ENCODE measurements around the gene PTH1R. TPM values are rescaled to one million over a fixed set of nuclear protein-coding genes. Genes with fewer than 3 reads are reported as not detected.
A peak's percentile ranks its signal among the peaks of the same experiment; 100 is the strongest.

PTH1R gene
- polyA plus RNA-seq, 2 of the 4 experiments (the other 2 are of a cell fraction): 0.45 to 0.53 TPM

DNA sequence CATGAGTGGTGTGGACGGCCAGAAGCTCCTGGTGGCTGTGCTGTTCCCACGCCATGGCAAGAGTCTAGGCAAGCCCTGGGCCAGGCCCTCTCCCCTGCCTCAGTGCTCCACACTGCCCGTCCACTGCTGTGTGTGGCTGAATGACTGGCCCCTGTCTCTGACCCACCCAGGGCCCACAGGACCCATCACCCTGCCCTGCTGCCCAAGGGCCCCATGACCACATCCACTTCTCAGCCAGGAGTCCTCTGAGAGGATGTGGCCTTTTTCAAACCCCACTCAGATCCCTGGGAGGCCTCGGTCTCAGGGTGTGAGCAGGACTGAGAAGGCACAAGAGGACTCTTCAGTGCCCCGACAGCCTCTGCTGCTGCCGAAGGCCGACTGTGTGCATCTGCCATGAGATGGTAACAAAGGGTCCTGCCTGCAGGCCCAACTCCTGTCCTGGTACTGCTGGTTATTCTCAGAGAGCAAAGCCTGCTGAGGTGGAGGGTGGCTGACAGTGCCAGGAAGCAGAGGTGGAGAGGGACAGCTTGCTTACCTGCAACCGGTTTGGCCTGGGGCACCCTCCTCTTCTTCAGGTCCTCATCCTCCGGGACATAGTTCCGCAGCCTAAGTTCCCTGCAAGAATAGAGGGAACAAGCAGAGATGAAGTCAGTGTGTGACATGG is 47.5 kb downstream of the PTH1R start:
- Histone ChIP-seq H3K9me3 (peaks cover 6% of the 10 kb centered on the region; the same call in 1 of the 3 replicates), H3K27ac (peak overlapping the region; percentile 74 to 84; a peak in 5 of 6 replicates), H3K4me1 (peaks cover 44% of the 10 kb centered on the region), H3K4me3 (no peak overlapping the region), H3K4me2 (no peak overlapping the region)
- ATAC-seq (no peak), FAIRE-seq (no peak), DNase-seq (ENCODE audit: low read depth in 1 of 2, low spot score in 1 of 2) (no peak)
- WGBS (ENCODE audit: missing lambda C conversion rate): 86% methylated on average over 7 of the region's 10 CpGs
- no peak for TF ChIP-seq HOXA7 (CRISPR knock-in tag; IDR thresholded peaks at IDR 0.05)
- TF ChIP-seq HEYL (CRISPR knock-in tag; IDR thresholded peaks at IDR 0.05): no peak
- no peak for TF ChIP-seq CHD2 (IDR thresholded peaks at IDR 0.05; ENCODE audit: low read length, partially characterized antibody)
- no peak for TF ChIP-seq FOXS1 (CRISPR knock-in tag; IDR thresholded peaks at IDR 0.05)
- no peak for TF ChIP-seq EP300 (IDR thresholded peaks at IDR 0.05)
- no peak for TF ChIP-seq CEBPB (IDR thresholded peaks at IDR 0.05)
- TF ChIP-seq MAZ (IDR thresholded peaks at IDR 0.05; ENCODE audit: borderline replicate concordance, low read depth, low read length): no peak
- TF ChIP-seq NR3C1 (IDR thresholded peaks at IDR 0.05): no peak
- TF ChIP-seq EHMT2 (IDR thresholded peaks at IDR 0.05; ENCODE audit: low read depth): no peak
- TF ChIP-seq ESRRA (IDR thresholded peaks at IDR 0.05; ENCODE audit: borderline replicate concordance, low read length): no peak
- TF ChIP-seq NPAS2 (CRISPR knock-in tag; IDR thresholded peaks at IDR 0.05; ENCODE audit: borderline replicate concordance): no peak
- no peak for TF ChIP-seq ZNF302 (CRISPR knock-in tag; IDR thresholded peaks at IDR 0.05)
- TF ChIP-seq GATA3 (IDR thresholded peaks at IDR 0.05; ENCODE audit: borderline replicate concordance): no peak
- TF ChIP-seq SMC3 (IDR thresholded peaks at IDR 0.05): no peak
- no peak for TF ChIP-seq FOSL2 (IDR thresholded peaks at IDR 0.05)
- no peak for TF ChIP-seq FOSL2 (CRISPR knock-in tag; IDR thresholded peaks at IDR 0.05)
- no peak for TF ChIP-seq JUNB (IDR thresholded peaks at IDR 0.05)
- POLR2A ChIA-PET: no interaction called here
- CTCF ChIA-PET: interaction anchor here (1.0 to 8.1 kb wide), 12 partner anchors 9 to 76 kb away, joined by 3 to 62 read pairs (median 6); partner anchors contain the start of gene NBEAL2

DNA sequence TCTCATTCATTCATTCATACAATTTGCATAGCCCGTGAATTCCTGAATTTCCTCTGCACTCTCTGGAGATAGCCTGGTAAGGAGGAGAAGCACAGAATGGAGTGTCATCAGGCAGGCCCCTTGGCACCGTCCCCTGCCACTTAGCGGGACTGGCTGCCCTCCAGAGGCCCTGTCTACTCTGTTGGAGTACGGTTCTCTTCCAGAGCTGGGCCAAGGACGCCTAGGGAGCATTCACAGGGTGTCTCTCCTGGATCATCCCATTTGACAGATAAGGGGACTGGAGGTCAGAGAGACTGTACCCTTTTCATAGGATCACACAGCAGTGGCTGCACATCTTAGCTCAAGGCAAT is 48.0 kb downstream of the PTH1R start:
- H3K27ac ChIP-seq: peak overlapping the region; percentile 74 to 84; a peak in 5 of 6 replicates
- CTCF ChIA-PET: interaction anchor here (0.8 to 5.2 kb wide), 8 partner anchors 9 to 74 kb away, joined by 3 to 62 read pairs (median 4); partner anchors contain the start of gene NBEAL2
- FAIRE-seq (no peak), ATAC-seq (no peak), DNase-seq (ENCODE audit: low read depth in 1 of 2, low spot score in 1 of 2) (no peak)
- no peak for TF ChIP-seq KDM1A (IDR thresholded peaks at IDR 0.05; ENCODE audit: low read depth)
- TF ChIP-seq, protein P1, sequence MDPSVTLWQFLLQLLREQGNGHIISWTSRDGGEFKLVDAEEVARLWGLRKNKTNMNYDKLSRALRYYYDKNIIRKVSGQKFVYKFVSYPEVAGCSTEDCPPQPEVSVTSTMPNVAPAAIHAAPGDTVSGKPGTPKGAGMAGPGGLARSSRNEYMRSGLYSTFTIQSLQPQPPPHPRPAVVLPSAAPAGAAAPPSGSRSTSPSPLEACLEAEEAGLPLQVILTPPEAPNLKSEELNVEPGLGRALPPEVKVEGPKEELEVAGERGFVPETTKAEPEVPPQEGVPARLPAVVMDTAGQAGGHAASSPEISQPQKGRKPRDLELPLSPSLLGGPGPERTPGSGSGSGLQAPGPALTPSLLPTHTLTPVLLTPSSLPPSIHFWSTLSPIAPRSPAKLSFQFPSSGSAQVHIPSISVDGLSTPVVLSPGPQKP (IDR thresholded peaks at IDR 0.05; ENCODE audit: low read depth, low read length): no peak
- no peak for TF ChIP-seq SMC3 (IDR thresholded peaks at IDR 0.05)
- TF ChIP-seq, protein P2, sequence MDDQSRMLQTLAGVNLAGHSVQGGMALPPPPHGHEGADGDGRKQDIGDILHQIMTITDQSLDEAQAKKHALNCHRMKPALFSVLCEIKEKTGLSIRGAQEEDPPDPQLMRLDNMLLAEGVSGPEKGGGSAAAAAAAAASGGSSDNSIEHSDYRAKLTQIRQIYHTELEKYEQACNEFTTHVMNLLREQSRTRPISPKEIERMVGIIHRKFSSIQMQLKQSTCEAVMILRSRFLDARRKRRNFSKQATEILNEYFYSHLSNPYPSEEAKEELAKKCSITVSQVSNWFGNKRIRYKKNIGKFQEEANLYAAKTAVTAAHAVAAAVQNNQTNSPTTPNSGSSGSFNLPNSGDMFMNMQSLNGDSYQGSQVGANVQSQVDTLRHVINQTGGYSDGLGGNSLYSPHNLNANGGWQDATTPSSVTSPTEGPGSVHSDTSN (IDR thresholded peaks at IDR 0.05): no peak
- no peak for TF ChIP-seq POLR2AphosphoS2 (conservative IDR thresholded peaks at IDR 0.05; ENCODE audit: low read length)
- TF ChIP-seq HOXB5 (CRISPR knock-in tag; IDR thresholded peaks at IDR 0.05): no peak
- no peak for TF ChIP-seq ZSCAN20 (CRISPR knock-in tag; IDR thresholded peaks at IDR 0.05)
- no peak for TF ChIP-seq RFX5 (IDR thresholded peaks at IDR 0.05)
- no peak for TF ChIP-seq EP300 (IDR thresholded peaks at IDR 0.05)
- POLR2A ChIA-PET: interaction anchor here (0.7 kb wide), 1 partner anchor 52 kb away, joined by 3 read pairs; no protein-coding TSS in a partner anchor
- WGBS (ENCODE audit: missing lambda C conversion rate): 63% methylated on average over 5 of the region's 5 CpGs
- no peak overlapping the region for H3K4me2 ChIP-seq
- peaks cover 6% of the 10 kb centered on the region; the same call in 1 of the 3 replicates for H3K9me3 ChIP-seq
- H3K4me3 ChIP-seq: no peak overlapping the region
- H3K4me1 ChIP-seq: peaks cover 49% of the 10 kb centered on the region
